Fibroblast of skin of scalp (primary cell): ENCODE results near the gene WARS2.
A peak's percentile ranks its signal among the peaks of the same experiment; 100 is the strongest.

Source experiments
- DNase-seq: peaks from one replicate; pipeline ENCODE4 v3.0.0-alpha.2; 2013

WARS2 gene

GRCh38 chr1:118995312-118996016 is 145.0 kb downstream of the WARS2 start:
- DNase-seq = no peak

- DNase-seq = no peak
Measured at GRCh38 chr1:118993700-118994026, 146.8 kb downstream of the WARS2 start.

- DNase-seq = no peak
Measured at GRCh38 chr1:118992868-118993699, 147.4 kb downstream of the WARS2 start.

DNA sequence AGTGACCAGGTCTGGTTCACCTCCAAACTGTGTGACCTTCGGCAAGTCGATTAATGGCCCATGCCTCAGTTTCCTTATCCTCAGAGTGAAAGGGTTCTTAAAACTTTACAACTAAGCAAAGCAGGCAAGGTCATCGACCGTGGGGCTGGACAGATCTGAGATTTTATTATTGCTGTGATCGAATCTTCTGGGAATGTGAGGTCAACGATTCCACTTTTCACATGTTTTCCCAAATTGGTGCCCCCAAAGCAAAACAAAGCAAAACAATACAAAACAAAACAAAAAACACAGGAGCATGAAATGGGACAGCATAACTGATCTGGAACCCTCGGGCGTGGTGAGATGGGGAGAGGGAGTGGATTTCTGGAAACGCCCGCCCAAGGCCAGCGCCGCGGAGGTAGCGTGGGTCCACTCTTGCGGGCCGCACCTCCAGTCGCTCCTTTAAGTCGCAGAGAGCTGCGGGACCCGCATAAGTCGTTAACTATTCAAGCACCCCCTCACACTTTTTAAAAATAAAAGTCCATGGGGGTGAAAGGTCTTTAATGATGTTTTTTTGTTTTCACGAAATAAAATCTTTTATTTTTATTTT is 148.1 kb downstream of the WARS2 start:
- DNase-seq = no peak

DNA sequence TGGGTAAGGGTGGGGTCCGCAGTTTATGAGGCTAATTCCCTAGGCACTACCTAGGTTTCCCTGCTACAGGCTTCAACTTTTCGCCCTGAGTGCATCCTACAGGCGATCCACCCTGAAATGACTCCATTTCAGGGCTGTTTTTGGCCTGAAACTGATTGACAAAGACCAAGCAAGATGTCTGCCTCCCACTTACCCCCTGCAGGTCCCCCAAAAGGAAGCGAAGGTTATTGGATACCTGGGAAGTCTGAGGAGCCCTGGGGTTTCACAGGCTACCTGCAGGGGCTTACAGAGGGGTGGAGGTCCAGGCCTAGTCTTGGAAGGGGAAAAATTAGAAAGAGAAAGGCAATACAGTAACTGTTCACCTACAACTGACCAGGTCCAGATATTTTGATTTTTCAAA is 149.0 kb downstream of the WARS2 start:
- no peak for DNase-seq

GRCh38 chr1:118990513-118991152 is 149.8 kb downstream of the WARS2 start:
- peak; percentile 82 for DNase-seq

- peak; percentile 93 for DNase-seq
Measured at GRCh38 chr1:118989878-118990378, 150.5 kb downstream of the WARS2 start.

- DNase-seq = peak; percentile 73
Measured at GRCh38 chr1:118989006-118989815, 151.2 kb downstream of the WARS2 start.

- DNase-seq = peak; percentile 94
Measured at GRCh38 chr1:118988186-118989005, 152.1 kb downstream of the WARS2 start, which contains the start of gene TBX15. Gene TBX15, minus strand, starts transcription at chr1:118988343. Its CDS starts 548 bp downstream, at chr1:118987795.

DNA sequence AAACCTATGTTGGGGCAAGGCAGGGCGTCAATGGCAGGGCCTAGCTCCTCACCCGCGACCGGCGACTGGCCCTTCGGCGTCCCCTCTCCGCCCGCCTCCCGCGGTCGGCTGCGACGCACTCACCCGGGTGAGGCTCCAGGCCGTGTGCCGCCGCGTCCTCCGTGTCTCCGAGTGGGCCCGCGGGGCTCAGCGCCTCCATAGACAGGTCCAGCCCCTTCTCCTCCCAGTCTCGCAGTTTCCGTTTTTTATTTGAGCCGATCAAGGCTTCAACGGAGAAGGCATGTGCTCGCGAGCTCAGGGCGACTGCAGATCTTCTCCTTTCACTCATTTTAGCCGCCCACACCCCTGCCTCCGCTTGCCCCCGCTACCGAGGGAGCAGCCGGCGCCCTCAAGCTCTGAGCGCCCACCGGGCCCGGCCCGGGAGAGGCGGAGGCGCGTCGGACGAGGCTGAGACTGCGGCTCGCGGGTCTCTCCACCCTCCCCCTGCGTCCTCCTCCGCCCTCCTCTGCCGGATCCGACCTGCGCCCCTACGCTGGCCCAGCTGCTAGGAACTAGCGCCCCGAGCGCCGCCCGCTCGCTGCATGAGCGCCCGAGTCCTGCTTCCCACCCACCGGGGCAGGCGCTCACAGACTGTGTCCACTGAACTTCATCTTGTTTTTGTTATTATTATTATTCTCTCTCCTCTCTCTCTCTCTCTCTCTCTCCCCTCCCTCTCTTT is 152.8 kb downstream of the WARS2 start:
- DNase-seq = no peak

GRCh38 chr1:118986555-118987467 is 153.6 kb downstream of the WARS2 start:
- peak; percentile 63 for DNase-seq

- peak; percentile 69 for DNase-seq
Measured at GRCh38 chr1:118985640-118986554, 154.6 kb downstream of the WARS2 start.

DNA sequence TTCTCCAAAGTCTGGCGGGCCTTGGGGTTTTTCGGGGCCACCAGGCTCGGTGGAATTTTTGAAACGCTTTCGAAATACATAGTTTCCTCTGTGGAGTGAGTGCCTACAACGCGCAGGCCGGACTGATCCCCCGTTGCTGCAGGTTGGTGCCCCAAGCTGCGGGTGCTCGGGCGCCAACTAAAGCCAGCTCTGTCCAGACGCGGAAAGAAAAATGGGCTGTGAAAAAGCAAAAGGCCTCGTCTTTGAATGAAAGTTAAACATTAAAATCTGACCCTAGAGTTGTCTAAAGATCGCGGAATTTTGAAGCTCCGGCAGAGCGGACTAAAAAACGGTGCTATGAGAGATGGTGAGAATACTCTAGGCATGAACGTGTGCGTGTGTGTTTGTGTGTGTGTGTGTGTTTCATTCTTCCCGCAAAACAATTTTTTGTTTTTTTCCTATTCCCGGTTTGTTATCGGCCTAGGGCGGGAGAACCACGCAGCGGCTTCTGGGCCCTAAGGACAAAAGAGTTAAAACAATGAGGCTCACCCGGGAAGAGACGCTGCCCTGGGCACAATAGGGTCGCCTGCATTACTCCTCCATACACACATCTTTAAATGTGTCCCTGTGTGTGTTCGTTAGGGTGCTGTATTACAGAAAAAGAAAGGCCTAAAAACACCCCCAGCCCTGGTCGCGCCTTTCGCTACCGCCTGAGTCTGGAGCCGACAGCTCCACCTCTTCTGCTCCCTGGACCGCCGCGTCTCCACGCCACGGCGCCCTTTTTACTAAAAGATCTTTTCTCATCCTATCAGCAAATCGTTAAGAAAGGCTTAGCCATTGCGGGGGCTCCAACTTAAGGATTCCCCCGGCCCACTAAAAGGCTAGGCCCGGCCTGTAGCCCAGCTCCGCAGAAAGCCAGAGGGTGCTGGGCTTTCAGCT is 155.5 kb downstream of the WARS2 start:
- no peak for DNase-seq

GRCh38 chr1:118984086-118984721 is 156.2 kb downstream of the WARS2 start:
- DNase-seq = peak; percentile 89

DNA sequence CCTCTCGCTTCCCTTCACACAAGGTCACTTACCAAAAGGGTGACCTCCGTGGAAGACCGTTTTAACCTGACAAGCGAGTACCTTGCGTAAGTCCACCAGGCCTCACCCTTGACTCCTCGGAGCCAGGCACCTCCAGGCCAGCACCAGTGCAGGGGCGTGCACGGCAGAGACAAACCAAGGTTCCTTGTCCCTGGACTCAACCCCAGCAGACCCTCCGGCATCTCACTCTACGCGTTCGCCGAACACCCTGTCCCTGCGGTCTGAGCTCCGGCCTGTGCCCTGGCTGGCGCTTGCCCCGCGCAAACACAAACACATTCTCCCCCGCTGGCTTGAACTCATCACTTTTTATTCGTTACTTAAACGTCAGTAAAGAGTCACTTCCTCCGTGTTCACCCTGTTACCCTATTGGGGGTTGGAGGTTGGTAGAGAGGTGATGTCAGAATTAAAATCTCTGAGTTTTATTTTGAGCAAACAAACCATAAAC is 156.9 kb downstream of the WARS2 start:
- DNase-seq = peak; percentile 87
